ENCODE data around the gene MAD1L1. TPM values are rescaled to one million over a fixed set of nuclear protein-coding genes. Genes with fewer than 3 reads are reported as not detected.

The MAD1L1 gene
- total and polyA plus RNA-seq, 3 donors from 2014 or later: 63.1 to 149 (median 94.6) TPM

- Histone ChIP-seq H3K4me1 (no peaks in the 10 kb centered on the region), H3K9me3 (no peaks in the 10 kb centered on the region), H3K36me3 (ENCODE audit: low read depth, missing control alignments) (no peaks in the 10 kb centered on the region), H3K4me3 (no peak overlapping the region), H3K27me3 (no peaks in the 10 kb centered on the region), H3K27ac (no peak overlapping the region)
- DNase-seq: no peak
- TF ChIP-seq, protein P1, sequence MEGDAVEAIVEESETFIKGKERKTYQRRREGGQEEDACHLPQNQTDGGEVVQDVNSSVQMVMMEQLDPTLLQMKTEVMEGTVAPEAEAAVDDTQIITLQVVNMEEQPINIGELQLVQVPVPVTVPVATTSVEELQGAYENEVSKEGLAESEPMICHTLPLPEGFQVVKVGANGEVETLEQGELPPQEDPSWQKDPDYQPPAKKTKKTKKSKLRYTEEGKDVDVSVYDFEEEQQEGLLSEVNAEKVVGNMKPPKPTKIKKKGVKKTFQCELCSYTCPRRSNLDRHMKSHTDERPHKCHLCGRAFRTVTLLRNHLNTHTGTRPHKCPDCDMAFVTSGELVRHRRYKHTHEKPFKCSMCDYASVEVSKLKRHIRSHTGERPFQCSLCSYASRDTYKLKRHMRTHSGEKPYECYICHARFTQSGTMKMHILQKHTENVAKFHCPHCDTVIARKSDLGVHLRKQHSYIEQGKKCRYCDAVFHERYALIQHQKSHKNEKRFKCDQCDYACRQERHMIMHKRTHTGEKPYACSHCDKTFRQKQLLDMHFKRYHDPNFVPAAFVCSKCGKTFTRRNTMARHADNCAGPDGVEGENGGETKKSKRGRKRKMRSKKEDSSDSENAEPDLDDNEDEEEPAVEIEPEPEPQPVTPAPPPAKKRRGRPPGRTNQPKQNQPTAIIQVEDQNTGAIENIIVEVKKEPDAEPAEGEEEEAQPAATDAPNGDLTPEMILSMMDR (IDR thresholded peaks at IDR 0.05): no peak
- no peak for TF ChIP-seq POLR2A (IDR thresholded peaks at IDR 0.05)
- 90 to 91% methylated on average over 9 of the region's 9 CpGs for WGBS, 2 donors
- intact Hi-C loops (cut with DNase I; ENCODE audit: low total_unique reads): loop anchor here (10.0 kb wide), 1 partner anchor 640 kb away; the partner anchor contains the start of gene PSMG3
Measured at GRCh38 chr7:2214636-2215035, 18.1 kb downstream of the MAD1L1 start.

GRCh38 chr7:2213551-2214215 is 19.1 kb downstream of the MAD1L1 start:
- Histone ChIP-seq H3K27ac (no peak overlapping the region), H3K9me3 (no peaks in the 10 kb centered on the region), H3K27me3 (no peaks in the 10 kb centered on the region), H3K4me1 (no peaks in the 10 kb centered on the region), H3K36me3 (ENCODE audit: low read depth, missing control alignments) (no peaks in the 10 kb centered on the region), H3K4me3 (no peak overlapping the region)
- no peak for TF ChIP-seq POLR2A (IDR thresholded peaks at IDR 0.05)
- TF ChIP-seq, protein P1 (IDR thresholded peaks at IDR 0.05): no peak
- WGBS, 2 donors: 94 to 97% methylated on average over 10 to 15 of the region's 15 CpGs
- no peak for DNase-seq
- intact Hi-C loops (cut with DNase I; ENCODE audit: low total_unique reads): loop anchor here (10.0 kb wide), 1 partner anchor 639 kb away; the partner anchor contains the start of gene PSMG3

DNA sequence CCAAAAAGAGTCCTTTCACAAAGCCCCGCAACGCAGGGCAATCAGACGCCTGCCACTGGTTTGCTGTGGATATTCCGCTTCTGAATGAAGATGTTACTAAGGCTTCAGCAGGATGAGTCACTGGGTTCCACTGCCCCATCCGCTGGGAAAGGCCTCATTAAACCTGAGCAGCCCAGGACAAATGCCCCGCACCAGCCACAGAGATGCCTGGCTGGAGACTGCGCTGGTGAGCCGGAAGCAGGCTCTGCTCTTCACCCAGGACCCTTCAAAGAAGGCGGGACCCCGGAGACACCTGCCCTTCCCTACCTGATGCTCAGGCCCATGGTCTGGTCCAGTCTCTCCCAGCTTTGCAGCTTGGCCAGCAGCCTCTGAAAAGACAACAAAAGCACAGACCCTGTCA is 19.8 kb downstream of the MAD1L1 start:
- intact Hi-C loops (cut with DNase I; ENCODE audit: low total_unique reads): loop anchor here (10.0 kb wide), 1 partner anchor 638 kb away; the partner anchor contains the start of gene PSMG3

DNA sequence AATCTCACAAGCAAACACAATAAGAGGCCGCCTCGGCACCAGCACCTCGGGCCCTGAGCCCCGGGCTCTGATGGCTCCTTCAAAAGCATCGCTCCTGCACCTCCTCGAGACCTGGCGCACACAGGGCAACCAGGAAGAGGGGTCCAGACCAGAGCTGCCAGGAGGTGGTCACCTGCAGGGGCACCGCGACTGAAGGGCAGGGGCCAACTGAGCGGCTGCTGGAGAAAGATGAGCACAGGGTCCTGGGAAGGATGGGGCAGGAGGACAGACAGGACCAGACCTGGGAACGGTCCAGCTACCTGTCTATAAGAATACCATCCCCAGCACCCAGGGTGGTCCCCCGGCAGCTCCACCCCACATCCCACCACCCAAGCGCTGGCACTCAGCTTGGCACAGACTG is 20.8 kb downstream of the MAD1L1 start:
- H3K4me3 ChIP-seq: no peak overlapping the region
- no peaks in the 10 kb centered on the region for H3K27me3 ChIP-seq
- intact Hi-C loops (cut with DNase I; ENCODE audit: low total_unique reads): loop anchor here (10.0 kb wide), 1 partner anchor 637 kb away; the partner anchor contains the start of gene PSMG3
- no peak overlapping the region for H3K27ac ChIP-seq
- H3K9me3 ChIP-seq: no peaks in the 10 kb centered on the region
- TF ChIP-seq, protein P1 (IDR thresholded peaks at IDR 0.05): no peak
- no peak for TF ChIP-seq POLR2A (IDR thresholded peaks at IDR 0.05)
- H3K36me3 ChIP-seq (ENCODE audit: low read depth, missing control alignments): no peaks in the 10 kb centered on the region
- WGBS, 2 donors: 94 to 97% methylated on average over 10 to 11 of the region's 13 CpGs
- H3K4me1 ChIP-seq: no peaks in the 10 kb centered on the region
- DNase-seq: no peak

More for the DNA sequence above, 19.8 kb downstream of the MAD1L1 start:
- Histone ChIP-seq H3K4me1 (no peaks in the 10 kb centered on the region), H3K36me3 (ENCODE audit: low read depth, missing control alignments) (no peaks in the 10 kb centered on the region), H3K27ac (no peak overlapping the region), H3K9me3 (no peaks in the 10 kb centered on the region), H3K4me3 (no peak overlapping the region), H3K27me3 (no peaks in the 10 kb centered on the region)
- 96 to 97% methylated on average over 7 to 10 of the region's 10 CpGs for WGBS, 2 donors
- DNase-seq: no peak
- no peak for TF ChIP-seq POLR2A (IDR thresholded peaks at IDR 0.05)
- TF ChIP-seq, protein P1 (IDR thresholded peaks at IDR 0.05): no peak
